ENCODE results near the gene DIS3L2.

DNA sequence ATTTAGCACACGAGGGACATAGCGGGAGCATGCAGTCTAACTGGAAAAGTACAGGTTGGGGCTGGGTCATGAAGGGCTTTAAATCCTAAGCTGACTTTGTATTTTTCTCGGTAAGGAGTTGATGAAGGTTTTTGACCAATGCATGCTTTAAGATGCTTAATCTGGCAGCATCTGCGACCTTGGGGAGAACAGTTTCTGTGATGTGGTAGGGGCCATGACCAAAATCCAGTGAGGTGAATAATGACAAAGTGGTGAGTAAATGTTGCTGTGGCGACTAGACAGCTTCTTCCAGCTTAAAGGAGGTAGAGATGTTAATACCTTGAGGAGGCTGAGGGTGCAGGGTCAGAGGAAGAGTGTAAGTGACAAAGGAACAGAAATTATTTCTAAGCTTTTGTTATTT, 242.4 kb downstream of the DIS3L2 start:
- TF ChIP-seq CTCF (IDR thresholded peaks at IDR 0.05): no peak
- no peak for TF ChIP-seq POLR2A (IDR thresholded peaks at IDR 0.05)
- no peak for TF ChIP-seq EP300 (IDR thresholded peaks at IDR 0.05)
